Kidney (tissue), 14 donors: Measurements from ENCODE around the gene B4GALT6. TPM values are rescaled to one million over a fixed set of nuclear protein-coding genes. Genes with fewer than 3 reads are reported as not detected.

Source experiments
- DNase-seq, 5 donors: peaks; one replicate each; pipeline ENCODE4 v3.0.0-alpha.2; 2013 to 2020
- FAIRE-seq: peaks from 2 replicates; lab custom pipeline; 2012; peaks lifted over from hg19 to GRCh38; lab: Jason Lieb, UNC
- H3K27ac ChIP-seq, 2 donors: one replicate each; pipeline ENCODE4 v1.7.0; 2013; ENCODE audit warnings: low read depth in 2 of 2, low read length in 2 of 2, inconsistent platforms in 1 of 2
- H3K27me3 ChIP-seq: one replicate; pipeline ENCODE4 v1.7.1; 2013; ENCODE audit warnings: low read length, inconsistent platforms; ENCODE audit not compliant: control insufficient read depth, insufficient read depth
- H3K36me3 ChIP-seq, 3 donors: one replicate each; pipeline versions ENCODE4 v1.7.0 to v1.7.1; 2013; ENCODE audit warnings: low read length in 3 of 3, control low read depth in 1 of 3, inconsistent platforms in 1 of 3; ENCODE audit not compliant: insufficient read depth in 3 of 3, control insufficient read depth in 2 of 3
- H3K4me1 ChIP-seq, 3 donors: one replicate each; pipeline versions ENCODE4 v1.7.0 to v1.7.1; 2013; ENCODE audit warnings: low read length in 3 of 3, inconsistent platforms in 1 of 3, low read depth in 1 of 3; ENCODE audit not compliant: control insufficient read depth in 2 of 3, insufficient read depth in 2 of 3
- H3K4me3 ChIP-seq, 3 donors: one replicate each; pipeline versions ENCODE4 v1.7.0 to v1.8.1; 2013; ENCODE audit warnings: low read length in 3 of 3, control low read depth in 1 of 3, inconsistent platforms in 1 of 3
- H3K9ac ChIP-seq, 3 donors: one replicate each; pipeline versions ENCODE4 v1.7.0 to v1.7.1; 2013; ENCODE audit warnings: low read length in 3 of 3, control low read depth in 1 of 3, inconsistent platforms in 1 of 3
- H3K9me3 ChIP-seq, 3 donors: one replicate each; pipeline versions ENCODE4 v1.7.0 to v1.7.1; 2013; ENCODE audit warnings: low read length in 3 of 3, control low read depth in 1 of 3, inconsistent platforms in 1 of 3; ENCODE audit not compliant: control insufficient read depth in 2 of 3, insufficient read depth in 1 of 3
- intact Hi-C: fragments of 100-400 bp; cut with DNase I; formaldehyde crosslinking; loops from one replicate; pipeline ENCODE4 v1.11.1; 2022
- polyA plus RNA-seq: library from polyadenylated mRNA; stranded (reverse); fragments of 350-450 nt; fragmentation: Illumina TruSeq; extraction: RNeasy Lipid Tissue Mini Kit (QIAGEN cat#74804); gene quantifications from one replicate; pipeline ENCODE4 v1.2.3, GENCODE V29; 2014; ENCODE audit warnings: low read depth, low replicate concordance; ENCODE audit not compliant: insufficient read depth
- total RNA-seq: library from RNA; stranded (reverse); fragmentation: NEBNext Ultra II Directional; extraction: Animal tissue kit (Norgen Biotek cat#: 25700); gene quantifications from one replicate; pipeline ENCODE4 v1.2.1, GENCODE V29; 2021
- TF ChIP-seq, protein P1 (sequence below): IDR thresholded peaks from 3 replicates; pipeline ENCODE4 v1.5.1; 2012; ENCODE audit warnings: mild to moderate bottlenecking, moderate library complexity, borderline replicate concordance; ENCODE audit not compliant: insufficient read depth; ENCODE audit errors: extremely low read depth
- donor health status: control.
- donor health status: control.
- donor health status: control.
- donor health status: control.
- donor health status: control.
- donor health status: DM: yes; HTN: yes; CAD: no.
- donor health status: Normal renal cell carcinoma (clear cell type).

B4GALT6 gene
- total and polyA plus RNA-seq, 2 donors from 2014 or later: 2.1 to 4.2 TPM

DNA sequence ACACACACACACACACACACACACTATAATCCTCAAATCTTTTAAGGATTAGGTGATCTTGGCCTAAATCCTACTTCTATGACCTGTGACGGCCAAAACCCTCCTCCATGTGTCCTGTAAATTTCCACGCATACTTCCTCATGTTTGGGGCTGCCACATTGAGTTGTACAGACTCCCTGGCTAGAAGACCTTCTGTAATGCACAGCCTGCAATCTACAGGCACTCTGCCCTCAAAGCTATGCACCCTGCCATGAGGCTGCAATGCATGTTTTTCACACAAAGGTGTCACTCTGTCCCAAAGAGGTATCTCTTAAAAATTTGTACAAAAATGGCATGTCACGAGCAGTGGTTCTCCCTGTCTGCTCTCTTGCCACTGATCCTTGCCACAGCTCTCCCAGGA, 26.4 kb upstream of the B4GALT6 start:
- TF ChIP-seq, protein P1, sequence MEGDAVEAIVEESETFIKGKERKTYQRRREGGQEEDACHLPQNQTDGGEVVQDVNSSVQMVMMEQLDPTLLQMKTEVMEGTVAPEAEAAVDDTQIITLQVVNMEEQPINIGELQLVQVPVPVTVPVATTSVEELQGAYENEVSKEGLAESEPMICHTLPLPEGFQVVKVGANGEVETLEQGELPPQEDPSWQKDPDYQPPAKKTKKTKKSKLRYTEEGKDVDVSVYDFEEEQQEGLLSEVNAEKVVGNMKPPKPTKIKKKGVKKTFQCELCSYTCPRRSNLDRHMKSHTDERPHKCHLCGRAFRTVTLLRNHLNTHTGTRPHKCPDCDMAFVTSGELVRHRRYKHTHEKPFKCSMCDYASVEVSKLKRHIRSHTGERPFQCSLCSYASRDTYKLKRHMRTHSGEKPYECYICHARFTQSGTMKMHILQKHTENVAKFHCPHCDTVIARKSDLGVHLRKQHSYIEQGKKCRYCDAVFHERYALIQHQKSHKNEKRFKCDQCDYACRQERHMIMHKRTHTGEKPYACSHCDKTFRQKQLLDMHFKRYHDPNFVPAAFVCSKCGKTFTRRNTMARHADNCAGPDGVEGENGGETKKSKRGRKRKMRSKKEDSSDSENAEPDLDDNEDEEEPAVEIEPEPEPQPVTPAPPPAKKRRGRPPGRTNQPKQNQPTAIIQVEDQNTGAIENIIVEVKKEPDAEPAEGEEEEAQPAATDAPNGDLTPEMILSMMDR: no peak
- no peak overlapping the region for H3K9ac ChIP-seq
- intact Hi-C loops: no loop called here
- no peaks in the 10 kb centered on the region for H3K4me1 ChIP-seq
- no peak for DNase-seq
- H3K4me3 ChIP-seq: no peak overlapping the region
- FAIRE-seq: no peak
- no peaks in the 10 kb centered on the region for H3K36me3 ChIP-seq
- H3K27me3 ChIP-seq: no peaks in the 10 kb centered on the region
- no peak overlapping the region for H3K27ac ChIP-seq
- no peaks in the 10 kb centered on the region for H3K9me3 ChIP-seq

DNA sequence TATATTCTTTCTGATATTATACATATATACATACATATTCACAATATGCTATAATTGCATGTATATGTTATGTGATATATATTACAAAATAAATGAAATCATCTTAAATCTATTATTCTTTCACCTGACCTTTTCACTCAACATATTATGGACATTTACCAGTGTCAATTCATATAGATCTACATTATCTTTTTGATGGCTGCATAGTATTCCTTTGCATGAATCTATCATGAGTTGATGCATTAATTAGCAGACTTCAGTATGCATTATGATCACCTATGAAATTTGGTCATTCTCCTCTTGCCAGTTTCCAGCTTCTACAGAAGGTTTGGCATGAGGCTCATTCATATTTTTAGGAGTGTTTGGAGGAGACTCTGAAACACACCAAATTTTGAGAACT, 23.4 kb upstream of the B4GALT6 start:
- DNase-seq: no peak
- Histone ChIP-seq H3K4me3 (no peak overlapping the region), H3K4me1 (no peaks in the 10 kb centered on the region), H3K9me3 (no peaks in the 10 kb centered on the region), H3K9ac (no peak overlapping the region), H3K36me3 (no peaks in the 10 kb centered on the region), H3K27ac (no peak overlapping the region), H3K27me3 (no peaks in the 10 kb centered on the region)
- intact Hi-C loops: no loop called here
- TF ChIP-seq, protein P1: no peak
- no peak for FAIRE-seq

DNA sequence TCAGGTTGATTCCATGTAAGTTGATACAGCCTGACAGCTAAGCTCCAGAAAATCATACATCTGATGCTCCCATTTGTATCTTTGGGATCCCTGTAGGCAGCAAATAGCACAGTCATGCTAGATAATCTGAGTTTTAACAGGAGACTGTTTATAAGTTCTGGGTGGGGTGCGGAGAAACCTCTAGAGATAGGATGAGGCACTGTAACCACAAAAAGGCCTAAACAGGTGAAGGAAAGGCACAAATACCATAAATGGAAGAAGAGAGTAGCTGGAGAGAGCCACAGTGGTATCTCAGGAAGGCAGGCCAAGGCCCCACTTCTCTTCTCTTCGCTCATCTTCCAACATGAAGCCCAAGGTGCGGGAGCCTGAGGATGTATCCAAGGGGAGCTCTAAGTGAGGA, 18.1 kb upstream of the B4GALT6 start:
- Histone ChIP-seq H3K36me3 (no peaks in the 10 kb centered on the region), H3K9me3 (peaks cover 0 to 2% (median 0%) of the 10 kb centered on the region in 3 donors), H3K4me3 (no peak overlapping the region), H3K27ac (no peak overlapping the region), H3K9ac (no peak overlapping the region), H3K27me3 (no peaks in the 10 kb centered on the region), H3K4me1 (no peaks in the 10 kb centered on the region)
- FAIRE-seq (no peak), DNase-seq (no peak)
- intact Hi-C loops: no loop called here
- TF ChIP-seq, protein P1: no peak

DNA sequence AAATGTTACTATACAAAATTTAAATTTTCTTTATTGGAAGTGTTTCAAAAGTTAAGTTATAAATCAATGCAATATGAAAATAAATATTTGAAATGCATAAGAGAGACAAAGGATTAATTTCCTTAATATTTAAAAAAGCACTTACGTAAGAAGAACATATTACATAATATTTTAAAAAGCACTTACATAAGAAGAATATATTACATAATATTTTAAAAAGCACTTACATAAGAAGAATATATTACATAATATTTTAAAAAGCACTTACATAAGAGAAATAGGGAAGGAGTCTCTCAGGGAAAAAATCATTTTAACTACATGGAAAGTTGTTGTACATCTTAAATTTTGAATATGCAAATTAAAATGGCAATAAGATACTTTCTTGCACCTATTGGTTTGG, 17.4 kb upstream of the B4GALT6 start:
- FAIRE-seq (peak; percentile 98), DNase-seq (no peak)
- intact Hi-C loops: no loop called here
- Histone ChIP-seq H3K9me3 (peaks cover 0 to 2% (median 0%) of the 10 kb centered on the region in 3 donors), H3K4me3 (no peak overlapping the region), H3K27ac (no peak overlapping the region), H3K9ac (no peak overlapping the region), H3K36me3 (no peaks in the 10 kb centered on the region), H3K27me3 (no peaks in the 10 kb centered on the region), H3K4me1 (no peaks in the 10 kb centered on the region)
- TF ChIP-seq, protein P1: no peak
